Measurements from ENCODE around the gene USP49. TPM values are rescaled to one million over a fixed set of nuclear protein-coding genes. Genes with fewer than 3 reads are reported as not detected.
A peak's percentile ranks its signal among the peaks of the same experiment; 100 is the strongest.

The USP49 gene
- total RNA-seq, 4 donors from 2014 or later: 6.5 to 13.8 (median 8.8) TPM

DNA sequence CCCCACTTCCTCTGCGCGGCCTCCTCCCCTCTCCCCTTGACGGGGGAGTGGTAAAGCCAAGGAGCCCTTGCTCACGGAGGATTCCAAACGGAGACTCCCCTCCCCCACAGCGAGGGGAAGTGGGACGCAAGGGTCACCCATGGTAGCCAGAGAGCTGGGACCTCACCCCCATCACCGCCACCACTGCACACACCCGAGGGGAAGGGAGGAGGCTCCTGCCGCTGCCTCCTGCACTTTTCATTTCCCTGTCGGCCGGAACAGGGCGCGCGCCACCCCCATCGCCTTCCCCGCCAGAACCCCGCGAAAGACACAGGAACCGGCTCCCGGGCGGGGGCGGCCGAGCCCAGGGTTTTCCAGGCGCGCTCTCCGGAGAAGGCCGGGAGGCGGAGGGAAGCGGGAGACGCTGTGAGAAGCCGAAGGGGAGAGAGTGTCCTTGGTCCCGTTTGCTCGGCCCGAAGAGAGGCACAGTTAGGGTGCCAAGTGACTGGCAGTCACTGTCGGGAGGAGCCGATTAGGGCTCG, 45.6 kb upstream of the USP49 start:
- H3K36me3 ChIP-seq: peaks cover 0 to 17% (median 4%) of the 10 kb centered on the region in 3 donors
- H3K4me3 ChIP-seq: peak overlapping the region; percentile 74 to 89 (median 82)
- WGBS, 2 donors: 0 to 1% methylated on average over 33 to 34 of the region's 38 CpGs
- no peak for DNase-seq (ENCODE audit: low spot score in 2 of 2)
- H3K9me3 ChIP-seq: no peaks in the 10 kb centered on the region
- H3K27ac ChIP-seq: peak overlapping the region; percentile 73 to 92 (median 82)
- peaks cover 0 to 61% (median 35%) of the 10 kb centered on the region in 4 donors for H3K4me1 ChIP-seq
- no peaks in the 10 kb centered on the region for H3K27me3 ChIP-seq
- TF ChIP-seq, protein P1, sequence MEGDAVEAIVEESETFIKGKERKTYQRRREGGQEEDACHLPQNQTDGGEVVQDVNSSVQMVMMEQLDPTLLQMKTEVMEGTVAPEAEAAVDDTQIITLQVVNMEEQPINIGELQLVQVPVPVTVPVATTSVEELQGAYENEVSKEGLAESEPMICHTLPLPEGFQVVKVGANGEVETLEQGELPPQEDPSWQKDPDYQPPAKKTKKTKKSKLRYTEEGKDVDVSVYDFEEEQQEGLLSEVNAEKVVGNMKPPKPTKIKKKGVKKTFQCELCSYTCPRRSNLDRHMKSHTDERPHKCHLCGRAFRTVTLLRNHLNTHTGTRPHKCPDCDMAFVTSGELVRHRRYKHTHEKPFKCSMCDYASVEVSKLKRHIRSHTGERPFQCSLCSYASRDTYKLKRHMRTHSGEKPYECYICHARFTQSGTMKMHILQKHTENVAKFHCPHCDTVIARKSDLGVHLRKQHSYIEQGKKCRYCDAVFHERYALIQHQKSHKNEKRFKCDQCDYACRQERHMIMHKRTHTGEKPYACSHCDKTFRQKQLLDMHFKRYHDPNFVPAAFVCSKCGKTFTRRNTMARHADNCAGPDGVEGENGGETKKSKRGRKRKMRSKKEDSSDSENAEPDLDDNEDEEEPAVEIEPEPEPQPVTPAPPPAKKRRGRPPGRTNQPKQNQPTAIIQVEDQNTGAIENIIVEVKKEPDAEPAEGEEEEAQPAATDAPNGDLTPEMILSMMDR (IDR thresholded peaks at IDR 0.05): peak in 3 of 5 experiments; percentile 5 to 15 (median 10)
- no peak for TF ChIP-seq EP300 (IDR thresholded peaks at IDR 0.05)

- H3K27me3 ChIP-seq: no peaks in the 10 kb centered on the region
- TF ChIP-seq POLR2A (IDR thresholded peaks at IDR 0.05) (no peak), EP300 (IDR thresholded peaks at IDR 0.05) (no peak)
- TF ChIP-seq, protein P1 (IDR thresholded peaks at IDR 0.05): no peak
- peaks cover 0 to 68% (median 35%) of the 10 kb centered on the region in 4 donors for H3K4me1 ChIP-seq
- peaks cover 0 to 24% (median 11%) of the 10 kb centered on the region in 3 donors for H3K36me3 ChIP-seq
- H3K4me3 ChIP-seq: peak overlapping the region; percentile 74 to 89 (median 82)
- no peaks in the 10 kb centered on the region for H3K9me3 ChIP-seq
- WGBS, 2 donors: 8 to 9% methylated on average over 27 of the region's 27 CpGs
- DNase-seq (ENCODE audit: low spot score in 2 of 2): no peak
- peak overlapping the region; percentile 73 to 92 (median 82) for H3K27ac ChIP-seq
These were observed 44.9 kb upstream of the USP49 start for GRCh38 chr6:41939848-41940758.

DNA sequence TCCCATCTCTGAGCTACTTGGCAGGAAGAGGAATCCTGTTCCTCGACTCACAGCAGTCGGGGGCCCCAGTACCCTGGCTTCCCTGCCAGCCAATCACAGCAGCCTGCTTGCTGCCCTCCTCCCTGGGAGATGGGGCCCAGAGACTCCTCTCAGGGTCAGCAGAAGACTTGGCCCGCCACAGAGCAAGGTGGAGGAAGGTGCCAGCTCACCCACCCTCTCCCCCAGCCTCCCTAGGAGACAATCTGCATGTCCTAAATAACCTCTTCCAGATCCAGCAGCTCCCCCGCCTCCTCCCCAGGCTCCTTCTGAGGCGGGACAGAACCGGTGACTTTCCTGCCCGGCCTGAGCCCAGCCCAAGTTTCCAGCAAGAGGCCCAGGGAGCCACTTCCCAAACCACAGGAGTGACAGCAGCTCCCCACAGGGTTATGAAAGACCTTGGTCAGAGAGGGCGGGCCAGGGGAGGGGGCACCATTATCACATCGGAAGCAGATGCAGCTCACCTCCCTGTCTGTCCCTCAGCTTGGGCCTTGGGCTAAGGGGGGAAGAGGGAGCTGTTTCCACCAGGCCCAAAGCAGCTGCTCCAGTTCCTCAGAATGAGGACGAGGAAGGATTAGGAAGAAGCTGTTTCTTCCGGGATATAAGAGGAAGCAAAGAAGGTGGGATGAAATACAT, 44.1 kb upstream of the USP49 start:
- H3K27ac ChIP-seq: peak overlapping the region; percentile 41 to 92 (median 82)
- DNase-seq (ENCODE audit: low spot score in 2 of 2): no peak
- H3K4me1 ChIP-seq: peaks cover 0 to 71% (median 35%) of the 10 kb centered on the region in 4 donors
- H3K9me3 ChIP-seq: no peaks in the 10 kb centered on the region
- TF ChIP-seq POLR2A (IDR thresholded peaks at IDR 0.05): no peak
- TF ChIP-seq EP300 (IDR thresholded peaks at IDR 0.05): no peak
- TF ChIP-seq, protein P1 (IDR thresholded peaks at IDR 0.05): no peak
- peak overlapping the region in 1 of 4 donors; percentile 89 for H3K4me3 ChIP-seq
- 28 to 30% methylated on average over 10 to 11 of the region's 11 CpGs for WGBS, 2 donors
- peaks cover 0 to 32% (median 15%) of the 10 kb centered on the region in 3 donors for H3K36me3 ChIP-seq
- no peaks in the 10 kb centered on the region for H3K27me3 ChIP-seq

GRCh38 chr6:41938590-41939175, 43.5 kb upstream of the USP49 start:
- 52 to 58% methylated on average over 5 of the region's 5 CpGs for WGBS, 2 donors
- no peaks in the 10 kb centered on the region for H3K27me3 ChIP-seq
- H3K4me3 ChIP-seq: peak overlapping the region in 1 of 4 donors; percentile 89
- H3K9me3 ChIP-seq: no peaks in the 10 kb centered on the region
- peaks cover 0 to 71% (median 35%) of the 10 kb centered on the region in 4 donors for H3K4me1 ChIP-seq
- peaks cover 0 to 38% (median 15%) of the 10 kb centered on the region in 3 donors for H3K36me3 ChIP-seq
- H3K27ac ChIP-seq: peak overlapping the region; percentile 41 to 92 (median 82)
- TF ChIP-seq, protein P1 (IDR thresholded peaks at IDR 0.05): no peak
- TF ChIP-seq EP300 (IDR thresholded peaks at IDR 0.05) (no peak), POLR2A (IDR thresholded peaks at IDR 0.05) (no peak)
- DNase-seq (ENCODE audit: low spot score in 2 of 2): no peak
